PC-3 (cell line): Measurements from ENCODE around the gene LRBA.

Source experiments
- EZH2 ChIP-seq: fragments of 300-600 bp; sonication (generic); IDR thresholded peaks from one replicate; pipeline ENCODE4 v1.6.1; 2017; ENCODE audit warnings: antibody characterized with exemption, mild to moderate bottlenecking, low read length; ENCODE audit not compliant: unreplicated experiment
- EZH2phosphoT487 ChIP-seq: fragments of 300-600 bp; sonication (generic); IDR thresholded peaks from 2 replicates; pipeline ENCODE4 v1.6.1; 2018; ENCODE audit warnings: mild to moderate bottlenecking, antibody characterized with exemption, low read length, borderline replicate concordance
- TF ChIP-seq, protein P1 (sequence below): fragments of 300-600 bp; sonication (generic); conservative IDR thresholded peaks from 2 replicates; pipeline ENCODE4 v1.5.1; 2017; ENCODE audit warnings: antibody characterized with exemption, low read depth, mild to moderate bottlenecking, low read length

DNA sequence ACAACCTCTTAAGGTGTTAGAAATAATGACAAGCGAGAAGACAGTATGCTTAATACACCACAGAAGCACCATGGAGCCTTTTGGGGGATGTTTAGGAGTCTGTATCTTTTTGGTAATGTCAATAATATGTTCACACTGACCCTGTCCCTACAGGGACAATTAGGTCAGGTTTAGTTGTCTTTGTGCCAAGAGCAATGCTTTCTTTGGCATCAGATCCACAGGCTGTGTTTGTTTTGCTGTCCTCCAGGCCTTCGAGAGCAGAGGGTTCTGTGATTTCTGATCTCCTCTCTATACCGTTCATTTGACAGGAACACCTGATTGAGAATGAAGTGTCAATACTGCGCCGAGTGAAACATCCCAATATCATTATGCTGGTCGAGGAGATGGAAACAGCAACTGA, 783.1 kb downstream of the LRBA start:
- TF ChIP-seq, protein P1, sequence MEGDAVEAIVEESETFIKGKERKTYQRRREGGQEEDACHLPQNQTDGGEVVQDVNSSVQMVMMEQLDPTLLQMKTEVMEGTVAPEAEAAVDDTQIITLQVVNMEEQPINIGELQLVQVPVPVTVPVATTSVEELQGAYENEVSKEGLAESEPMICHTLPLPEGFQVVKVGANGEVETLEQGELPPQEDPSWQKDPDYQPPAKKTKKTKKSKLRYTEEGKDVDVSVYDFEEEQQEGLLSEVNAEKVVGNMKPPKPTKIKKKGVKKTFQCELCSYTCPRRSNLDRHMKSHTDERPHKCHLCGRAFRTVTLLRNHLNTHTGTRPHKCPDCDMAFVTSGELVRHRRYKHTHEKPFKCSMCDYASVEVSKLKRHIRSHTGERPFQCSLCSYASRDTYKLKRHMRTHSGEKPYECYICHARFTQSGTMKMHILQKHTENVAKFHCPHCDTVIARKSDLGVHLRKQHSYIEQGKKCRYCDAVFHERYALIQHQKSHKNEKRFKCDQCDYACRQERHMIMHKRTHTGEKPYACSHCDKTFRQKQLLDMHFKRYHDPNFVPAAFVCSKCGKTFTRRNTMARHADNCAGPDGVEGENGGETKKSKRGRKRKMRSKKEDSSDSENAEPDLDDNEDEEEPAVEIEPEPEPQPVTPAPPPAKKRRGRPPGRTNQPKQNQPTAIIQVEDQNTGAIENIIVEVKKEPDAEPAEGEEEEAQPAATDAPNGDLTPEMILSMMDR: no peak
- no peak for TF ChIP-seq EZH2phosphoT487
- no peak for TF ChIP-seq EZH2
